Uterus (tissue), 4 donors: ENCODE results near the gene BRD2. TPM values are rescaled to one million over a fixed set of nuclear protein-coding genes. Genes with fewer than 3 reads are reported as not detected.
A peak's percentile ranks its signal among the peaks of the same experiment; 100 is the strongest.

Experiments used
- DNase-seq, 2 donors: peaks; one replicate each; pipeline ENCODE4 v3.0.0-alpha.2; 2019 to 2020
- H3K27ac ChIP-seq, 2 donors: fragments of 200-600 bp; sonication (generic); 1 replicate in 1 of 2; 2 replicates in 1 of 2; pipeline ENCODE4 v1.5.1; 2016 to 2018
- H3K27me3 ChIP-seq, 2 donors: fragments of 200-600 bp; sonication (generic); one replicate each; pipeline ENCODE4 v1.5.1; 2018 to 2019; ENCODE audit warnings: control low read depth in 1 of 2
- H3K36me3 ChIP-seq, 2 donors: fragments of 200-600 bp; sonication (generic); one replicate each; pipeline ENCODE4 v1.5.1; 2019; ENCODE audit warnings: control low read depth in 1 of 2
- H3K4me1 ChIP-seq, 2 donors: fragments of 200-600 bp; sonication (generic); one replicate each; pipeline ENCODE4 v1.5.1; 2018 to 2019; ENCODE audit warnings: control low read depth in 1 of 2
- H3K4me3 ChIP-seq, 2 donors: fragments of 200-600 bp; sonication (generic); 1 replicate in 1 of 2; 2 replicates in 1 of 2; pipeline ENCODE4 v1.5.1; 2018 to 2019; ENCODE audit warnings: mild to moderate bottlenecking in 1 of 2
- H3K9me3 ChIP-seq, 2 donors: fragments of 200-600 bp; sonication (generic); one replicate each; pipeline ENCODE4 v1.5.1; 2019; ENCODE audit warnings: control low read depth in 1 of 2
- POLR2A ChIP-seq, 2 donors: fragments of 450-650 bp; IDR thresholded peaks; one replicate each; pipeline ENCODE4 v1.6.1; 2016; ENCODE audit warnings: antibody characterized with exemption in 2 of 2, mild to moderate bottlenecking in 1 of 2, moderate library complexity in 1 of 2
- intact Hi-C: fragments of 100-400 bp; cut with DNase I; formaldehyde crosslinking; loops from one replicate; pipeline ENCODE4 v1.15.1; 2023; ENCODE audit warnings: low total_unique reads
- total RNA-seq, 4 donors: library from RNA; depleted of rRNA in 3 of 4; stranded (reverse); fragments of >200 nt in 3 of 4; gene quantifications; one replicate each; pipeline versions ENCODE4 v1.1.0 to v1.2.4, GENCODE V29; 2014 to 2023
- TF ChIP-seq, protein P1 (sequence below), 4 experiments: fragments of 200-600 bp in 2 of 4; fragments of 450-650 bp in 2 of 4; sonication (generic) in 2 of 4; IDR thresholded peaks; one replicate each; pipeline ENCODE4 v1.5.1; 2016 to 2019; ENCODE audit warnings: antibody characterized with exemption in 4 of 4, mild to moderate bottlenecking in 2 of 4, moderate library complexity in 1 of 4
- donor health status: DM: yes; HTN: yes; CAD: no.

BRD2 gene
- total RNA-seq, 4 donors from 2014 or later: 42.5 to 202 (median 120) TPM

DNA sequence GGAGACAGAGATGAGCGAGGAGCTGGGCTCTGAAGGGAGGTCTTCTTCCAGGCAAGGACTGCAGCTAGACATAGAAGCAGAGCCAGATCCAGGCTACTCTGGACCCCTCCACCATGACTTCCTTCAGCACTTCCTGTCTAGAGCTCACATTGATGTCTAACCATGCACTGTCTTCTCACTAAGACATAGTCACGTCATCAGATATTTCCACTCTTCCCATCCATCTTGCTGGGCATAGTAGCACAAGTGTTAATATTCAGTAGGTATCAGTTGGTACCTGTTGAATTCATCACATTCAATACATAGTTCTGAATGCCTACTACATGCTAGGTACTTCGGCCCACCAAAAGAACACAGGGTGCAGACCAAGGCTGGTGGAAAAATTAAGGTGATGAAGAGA, 18.4 kb upstream of the BRD2 start:
- H3K27me3 ChIP-seq: no peaks in the 10 kb centered on the region
- DNase-seq: no peak
- TF ChIP-seq, protein P1, sequence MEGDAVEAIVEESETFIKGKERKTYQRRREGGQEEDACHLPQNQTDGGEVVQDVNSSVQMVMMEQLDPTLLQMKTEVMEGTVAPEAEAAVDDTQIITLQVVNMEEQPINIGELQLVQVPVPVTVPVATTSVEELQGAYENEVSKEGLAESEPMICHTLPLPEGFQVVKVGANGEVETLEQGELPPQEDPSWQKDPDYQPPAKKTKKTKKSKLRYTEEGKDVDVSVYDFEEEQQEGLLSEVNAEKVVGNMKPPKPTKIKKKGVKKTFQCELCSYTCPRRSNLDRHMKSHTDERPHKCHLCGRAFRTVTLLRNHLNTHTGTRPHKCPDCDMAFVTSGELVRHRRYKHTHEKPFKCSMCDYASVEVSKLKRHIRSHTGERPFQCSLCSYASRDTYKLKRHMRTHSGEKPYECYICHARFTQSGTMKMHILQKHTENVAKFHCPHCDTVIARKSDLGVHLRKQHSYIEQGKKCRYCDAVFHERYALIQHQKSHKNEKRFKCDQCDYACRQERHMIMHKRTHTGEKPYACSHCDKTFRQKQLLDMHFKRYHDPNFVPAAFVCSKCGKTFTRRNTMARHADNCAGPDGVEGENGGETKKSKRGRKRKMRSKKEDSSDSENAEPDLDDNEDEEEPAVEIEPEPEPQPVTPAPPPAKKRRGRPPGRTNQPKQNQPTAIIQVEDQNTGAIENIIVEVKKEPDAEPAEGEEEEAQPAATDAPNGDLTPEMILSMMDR (IDR thresholded peaks at IDR 0.05): no peak
- no peak for TF ChIP-seq POLR2A (IDR thresholded peaks at IDR 0.05)
- intact Hi-C loops: no loop called here
- no peak overlapping the region for H3K27ac ChIP-seq
- H3K9me3 ChIP-seq: no peaks in the 10 kb centered on the region
- no peak overlapping the region for H3K4me3 ChIP-seq
- H3K36me3 ChIP-seq: no peaks in the 10 kb centered on the region
- H3K4me1 ChIP-seq: peaks cover 0 to 6% of the 10 kb centered on the region in 2 donors

DNA sequence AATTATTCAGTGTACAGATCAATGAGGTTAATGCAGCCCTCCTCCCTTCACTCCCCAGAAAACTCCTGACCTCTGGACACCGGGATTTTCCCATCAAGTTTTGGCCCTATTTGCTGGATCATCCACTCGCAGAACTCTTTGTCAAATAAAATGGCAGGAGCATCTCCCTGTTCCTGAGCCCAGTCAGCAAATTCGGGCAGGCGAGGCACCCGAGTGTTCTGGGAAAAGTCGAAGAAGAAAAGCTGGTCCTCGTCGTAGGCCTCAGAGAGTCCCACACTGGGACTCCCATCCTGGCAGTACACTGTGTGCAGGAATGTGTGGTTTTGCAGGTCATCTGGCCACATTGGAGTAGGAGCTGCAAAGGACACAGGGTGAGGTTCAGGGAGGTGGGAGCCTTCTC, 17.9 kb upstream of the BRD2 start:
- intact Hi-C loops: no loop called here
- no peaks in the 10 kb centered on the region for H3K9me3 ChIP-seq
- no peak for TF ChIP-seq POLR2A (IDR thresholded peaks at IDR 0.05)
- TF ChIP-seq, protein P1 (IDR thresholded peaks at IDR 0.05): no peak

DNA sequence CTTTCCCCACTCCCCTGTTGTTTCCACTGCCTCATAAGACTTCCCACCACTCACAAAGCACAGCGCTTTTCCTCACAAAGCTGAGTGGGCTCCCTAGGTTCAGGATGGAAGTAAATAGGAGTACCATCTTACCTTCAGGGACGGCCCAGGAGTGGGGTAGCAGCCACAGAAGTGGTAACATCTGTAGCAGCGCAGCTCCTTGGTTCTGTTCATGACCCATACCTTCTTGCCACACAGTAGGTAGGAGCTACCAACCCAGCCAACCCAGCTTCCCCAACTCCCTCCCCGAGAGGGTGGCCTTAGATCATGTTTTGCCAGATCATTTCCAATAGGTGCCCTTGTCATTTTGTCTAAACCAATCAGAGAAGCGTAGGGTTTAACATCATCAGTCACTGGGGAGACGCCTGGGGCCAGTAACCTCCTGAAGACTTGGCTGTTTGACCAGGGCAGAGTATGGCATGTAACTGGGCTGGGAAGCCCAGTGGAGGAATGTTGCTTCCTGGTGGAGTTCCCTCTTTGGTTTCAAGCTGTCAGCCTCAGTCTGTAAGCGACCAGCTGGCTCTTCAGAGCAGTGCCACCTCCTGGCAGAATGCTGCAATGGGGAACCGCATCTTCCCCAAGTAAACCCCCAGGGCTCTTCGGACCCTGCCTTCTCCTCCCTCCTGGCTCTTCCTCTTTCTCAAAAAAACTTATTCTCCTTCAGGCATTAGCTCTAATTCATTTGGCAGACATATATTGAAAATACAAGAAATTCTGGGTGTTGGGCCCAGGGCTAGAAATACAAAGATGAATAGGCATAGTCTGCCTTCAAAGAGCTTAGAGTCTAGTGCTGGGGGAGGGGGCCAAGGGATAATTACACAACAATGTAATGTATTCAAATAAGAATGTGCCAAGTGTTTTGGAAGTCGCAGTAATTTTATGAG, 15.3 kb upstream of the BRD2 start, which contains the start of gene HLA-DMA:
TSS of gene HLA-DMA (minus strand) at position 281 of the 923 bp plus-strand sequence. CDS start at position 220, 61 bp downstream.
- no peaks in the 10 kb centered on the region for H3K9me3 ChIP-seq
- intact Hi-C loops: no loop called here

More for the DNA sequence above, 17.9 kb upstream of the BRD2 start:
- no peaks in the 10 kb centered on the region for H3K27me3 ChIP-seq
- peaks cover 0 to 6% of the 10 kb centered on the region in 2 donors for H3K4me1 ChIP-seq
- no peaks in the 10 kb centered on the region for H3K36me3 ChIP-seq
- H3K27ac ChIP-seq: no peak overlapping the region
- no peak for DNase-seq
- H3K4me3 ChIP-seq: no peak overlapping the region

DNA sequence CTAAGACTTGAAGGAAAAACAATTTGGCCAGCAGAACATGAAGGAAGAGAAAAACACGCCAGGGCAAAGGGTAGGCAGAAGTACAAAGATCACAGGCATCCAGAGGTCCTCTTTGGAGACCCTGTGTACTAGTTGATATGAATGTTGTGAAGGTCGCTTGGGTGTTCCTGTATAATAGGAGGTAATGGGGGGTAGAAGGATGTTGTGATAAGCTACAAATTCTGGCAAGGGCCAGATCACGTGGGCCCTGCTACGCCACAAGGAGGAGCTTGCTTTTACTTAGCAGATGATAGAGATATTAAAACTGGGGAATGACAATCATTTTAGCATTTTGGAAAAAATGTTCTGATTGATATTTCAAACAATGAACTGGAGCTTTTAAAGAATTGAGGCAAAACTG, 14.6 kb upstream of the BRD2 start:
- H3K27me3 ChIP-seq: no peaks in the 10 kb centered on the region
- H3K4me3 ChIP-seq: no peak overlapping the region
- peaks cover 0 to 6% of the 10 kb centered on the region in 2 donors for H3K4me1 ChIP-seq
- H3K27ac ChIP-seq: peak overlapping the region in 1 of 2 donors; percentile 69
- no peaks in the 10 kb centered on the region for H3K9me3 ChIP-seq
- DNase-seq: no peak
- TF ChIP-seq, protein P1 (IDR thresholded peaks at IDR 0.05): no peak
- no peak for TF ChIP-seq POLR2A (IDR thresholded peaks at IDR 0.05)
- H3K36me3 ChIP-seq: no peaks in the 10 kb centered on the region
- intact Hi-C loops: no loop called here

More for the DNA sequence above, 15.3 kb upstream of the BRD2 start, which contains the start of gene HLA-DMA:
- no peaks in the 10 kb centered on the region for H3K36me3 ChIP-seq
- H3K4me3 ChIP-seq: peak within 1 kb of the TSS in 1 of 2 donors; percentile 4
- TF ChIP-seq POLR2A (IDR thresholded peaks at IDR 0.05): peak; percentile 74 to 95
- TF ChIP-seq, protein P1 (IDR thresholded peaks at IDR 0.05): peak; percentile 59 to 86 (median 64)
- no peaks in the 10 kb centered on the region for H3K27me3 ChIP-seq
- H3K4me1 ChIP-seq: peaks cover 0 to 6% of the 10 kb centered on the region in 2 donors
- peak; percentile 66 to 84 for DNase-seq
- peak within 1 kb of the TSS; percentile 69 for H3K27ac ChIP-seq

DNA sequence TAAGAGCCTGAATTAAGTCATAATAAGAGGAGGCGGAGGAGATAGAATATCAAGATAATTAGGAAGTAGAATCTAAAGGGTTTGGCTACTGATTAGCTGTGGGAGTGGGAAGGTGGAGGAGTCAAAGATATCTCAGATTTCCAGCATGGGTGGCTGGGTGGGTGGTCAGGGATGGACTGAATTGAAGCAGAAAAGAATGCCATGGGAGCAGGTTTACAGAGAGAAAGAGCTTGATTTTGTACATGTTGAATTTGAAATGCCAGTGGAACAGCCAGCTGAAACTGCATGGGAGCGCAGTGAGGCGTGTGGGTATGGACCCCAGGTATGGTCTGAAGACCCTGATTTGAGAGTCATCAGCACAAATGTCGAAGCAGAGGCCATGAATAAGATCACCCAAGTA, 14.1 kb upstream of the BRD2 start:
- intact Hi-C loops: no loop called here
- H3K27ac ChIP-seq: no peak overlapping the region
- TF ChIP-seq POLR2A (IDR thresholded peaks at IDR 0.05): no peak
- TF ChIP-seq, protein P1 (IDR thresholded peaks at IDR 0.05): no peak
- H3K36me3 ChIP-seq: no peaks in the 10 kb centered on the region
- H3K4me1 ChIP-seq: peaks cover 0 to 6% of the 10 kb centered on the region in 2 donors
- no peak overlapping the region for H3K4me3 ChIP-seq
- H3K9me3 ChIP-seq: no peaks in the 10 kb centered on the region
- no peak for DNase-seq
- no peaks in the 10 kb centered on the region for H3K27me3 ChIP-seq
